H1 (cell line): Measurements from ENCODE around the gene SPPL3. TPM values are rescaled to one million over a fixed set of nuclear protein-coding genes. Genes with fewer than 3 reads are reported as not detected.

ENCODE experiments used
- CHD7 ChIP-seq: fragments of 300-600 bp; sonication (generic); IDR thresholded peaks from 2 replicates; pipeline ENCODE4 v1.7.1; 2012; ENCODE audit warnings: low read length, moderate library complexity, mild to moderate bottlenecking, inconsistent platforms; ENCODE audit not compliant: insufficient replicate concordance
- FOSL1 ChIP-seq: IDR thresholded peaks from 2 replicates; pipeline ENCODE4 v1.6.1; 2011; ENCODE audit warnings: mild to moderate bottlenecking, low read depth, low read length, moderate library complexity; ENCODE audit not compliant: insufficient read depth
- HDAC2 ChIP-seq, 2 experiments: fragments of 300-600 bp in 1 of 2; sonication (generic) in 1 of 2; IDR thresholded peaks; 2 replicates each; pipeline ENCODE4 v1.6.1; 2011 to 2012; ENCODE audit warnings: low read depth in 2 of 2, low read length in 2 of 2, mild to moderate bottlenecking in 2 of 2, moderate library complexity in 2 of 2, borderline replicate concordance in 1 of 2, inconsistent platforms in 1 of 2
- JUN ChIP-seq: IDR thresholded peaks from 2 replicates; pipeline ENCODE4 v1.6.1; 2011; ENCODE audit warnings: low read depth, mild to moderate bottlenecking, improper control_type of control experiment, low read length
- JUND ChIP-seq: IDR thresholded peaks from 2 replicates; pipeline ENCODE4 v1.6.1; 2011; ENCODE audit warnings: mild to moderate bottlenecking, improper control_type of control experiment, low read length
- RBBP5 ChIP-seq: IDR thresholded peaks from 2 replicates; pipeline ENCODE4 v1.7.1; 2012; ENCODE audit warnings: low read depth, mild to moderate bottlenecking, inconsistent platforms, low read length, moderate library complexity, borderline replicate concordance
- SAP30 ChIP-seq: fragments of 300-600 bp; sonication (generic); IDR thresholded peaks from 2 replicates; pipeline ENCODE4 v1.7.1; 2012; ENCODE audit warnings: low read length, moderate library complexity, mild to moderate bottlenecking, inconsistent platforms; ENCODE audit not compliant: insufficient read depth, insufficient replicate concordance
- TCF12 ChIP-seq: IDR thresholded peaks from 2 replicates; pipeline ENCODE4 v1.6.1; 2011; ENCODE audit warnings: low read depth, mild to moderate bottlenecking, low read length
- ZNF274 ChIP-seq: IDR thresholded peaks from 2 replicates; pipeline ENCODE4 v1.7.0; 2012; ENCODE audit warnings: low read length, borderline replicate concordance; ENCODE audit errors: extremely low read depth
- polyA plus RNA-seq, 7 experiments: library from polyadenylated mRNA; depleted of rRNA in 3 of 7; stranded (reverse) in 5 of 7; unstranded in 2 of 7; fragments of >200 nt in 5 of 7; fragments of 200-250 nt in 2 of 7; gene quantifications; 1 replicate in 5 of 7; 2 replicates in 1 of 7; 4 replicates in 1 of 7; pipeline versions ENCODE4 v1.2.1 to v1.2.3, GENCODE V29; 2011 to 2013; ENCODE audit warnings: missing spikeins in 2 of 7, mixed read lengths in 2 of 7
- total RNA-seq: library from RNA; stranded (reverse); fragmentation: NEBNext Ultra II Directional; extraction: Animal tissue kit (Norgen Biotek cat#: 25700); gene quantifications from 2 replicates; pipeline ENCODE4 v1.2.1, GENCODE V29; 2021

Gene SPPL3
- total and polyA plus RNA-seq, 2 of the 8 experiments (the other 6 are each of a cell fraction or from before 2014, with no cell fraction given), result 27.3 to 48.4 TPM

GRCh38 chr12:120886199-120887018 lies 17.7 kb downstream of the SPPL3 start (continued):
- TF ChIP-seq RBBP5 (no peak), TCF12 (no peak), ZNF274 (no peak), CHD7 (no peak), HDAC2 (IDR thresholded peaks at IDR 0.05; ENCODE audit: borderline replicate concordance in 1 of 2, low read depth in 2 of 2, low read length in 2 of 2) (no peak), JUN (no peak), FOSL1 (no peak), JUND (no peak), SAP30 (no peak)
